Ovary (tissue), 3 donors: ENCODE data around the gene ZNF236.
"Not testable (repeated sequence)": the region's sequence is repeated elsewhere in the genome, so short reads cannot be mapped to it uniquely, and the experiment has no call there.

Source experiments
- CTCF ChIP-seq, 3 donors: fragments of 450-650 bp in 2 of 3; fragments of 200-600 bp in 1 of 3; IDR thresholded peaks; one replicate each; pipeline versions ENCODE4 v1.5.1 to v1.8.0; 2016 to 2022; ENCODE audit warnings: antibody characterized with exemption in 3 of 3, mild to moderate bottlenecking in 1 of 3
- EP300 ChIP-seq: sonication (generic); formaldehyde crosslinking; IDR thresholded peaks from one replicate; pipeline ENCODE4 v1.6.1; 2017; ENCODE audit warnings: antibody characterized with exemption
- donor health status: DM: no; HTN: no; CAD: no.

- not testable (repeated sequence) for TF ChIP-seq EP300; CTCF (IDR thresholded peaks at IDR 0.05)
These were observed 45.3 kb upstream of the ZNF236 start for GRCh38 chr18:76777036-76777435.
